HG03520 (cell line): Measurements from ENCODE around the gene ZBTB8OS.
"Not testable (repeated sequence)": the region's sequence is repeated elsewhere in the genome, so short reads cannot be mapped to it uniquely, and the experiment has no call there.

Experiments
- ATAC-seq: cut with Tn5 transposase; IDR thresholded peaks from one replicate; pipeline ENCODE4 v1.9.1; 2021; ENCODE audit warnings: mild to moderate bottlenecking, moderate library complexity; ENCODE audit not compliant: unreplicated experiment

Gene ZBTB8OS

GRCh38 chr1:32650752-32651460 lies 556 bp upstream of the ZBTB8OS start, which contains the start of gene RBBP4:
Gene RBBP4, plus strand, starts transcription at chr1:32651208. Its CDS starts 99 bp downstream, at chr1:32651307.
- ATAC-seq, result peak; percentile 71

- no peak for ATAC-seq
Measured at GRCh38 chr1:32647308-32648134, 2.8 kb downstream of the ZBTB8OS start.

GRCh38 chr1:32644426-32644825 lies 5.9 kb downstream of the ZBTB8OS start:
- ATAC-seq, result no peak

GRCh38 chr1:32642292-32642827 lies 8.0 kb downstream of the ZBTB8OS start:
- not testable (repeated sequence) for ATAC-seq

GRCh38 chr1:32639489-32640075 lies 10.8 kb downstream of the ZBTB8OS start:
- no peak for ATAC-seq

- no peak for ATAC-seq
Measured at GRCh38 chr1:32636914-32637645, 13.3 kb downstream of the ZBTB8OS start.

GRCh38 chr1:32635508-32636277 lies 14.7 kb downstream of the ZBTB8OS start:
- no peak for ATAC-seq

GRCh38 chr1:32632829-32633228 lies 17.5 kb downstream of the ZBTB8OS start:
- ATAC-seq, result no peak

GRCh38 chr1:32630173-32630572 lies 20.2 kb downstream of the ZBTB8OS start:
- not testable (repeated sequence) for ATAC-seq

GRCh38 chr1:32627596-32628162 lies 22.7 kb downstream of the ZBTB8OS start:
- no peak for ATAC-seq

GRCh38 chr1:32626176-32626575 lies 24.2 kb downstream of the ZBTB8OS start:
- no peak for ATAC-seq

- ATAC-seq, result no peak
Measured at GRCh38 chr1:32623775-32624174, 26.6 kb downstream of the ZBTB8OS start.

- no peak for ATAC-seq
Measured at GRCh38 chr1:32622806-32623681, 27.3 kb downstream of the ZBTB8OS start.

- no peak for ATAC-seq
Measured at GRCh38 chr1:32622205-32622604, 28.1 kb downstream of the ZBTB8OS start.

GRCh38 chr1:32619701-32620485 lies 30.5 kb downstream of the ZBTB8OS start:
- ATAC-seq, result no peak

- ATAC-seq, result no peak
Measured at GRCh38 chr1:32618673-32619221, 31.6 kb downstream of the ZBTB8OS start.

GRCh38 chr1:32613472-32613871 lies 36.9 kb downstream of the ZBTB8OS start:
- ATAC-seq, result no peak
